Naive B cell (primary cell): ENCODE results near the gene MPND. TPM values are rescaled to one million over a fixed set of nuclear protein-coding genes. Genes with fewer than 3 reads are reported as not detected.
A peak's percentile ranks its signal among the peaks of the same experiment; 100 is the strongest.

Experiments
- ATAC-seq, 2 donors: fragments of 150-1000 bp; cut with Tn5 transposase; 2 replicates each; pipeline ENCODE4 v1.10.0; 2021; ENCODE audit warnings: low read depth in 2 of 2, mild to moderate bottlenecking in 2 of 2, moderate library complexity in 2 of 2
- DNase-seq: peaks from one replicate; pipeline ENCODE4 v3.0.0; 2022
- H3K27ac Mint-ChIP-seq, 6 donors: one replicate each; pipeline ENCODE4 v1.8.0; 2020 to 2022; ENCODE audit warnings: mild to moderate bottlenecking in 6 of 6, mixed read lengths in 6 of 6, moderate library complexity in 5 of 6, inconsistent platforms in 2 of 6
- H3K27me3 Mint-ChIP-seq, 3 donors: one replicate each; pipeline ENCODE4 v1.8.0; 2021 to 2022; ENCODE audit warnings: mixed read lengths in 3 of 3, mild to moderate bottlenecking in 1 of 3
- H3K36me3 Mint-ChIP-seq, 2 donors: one replicate each; pipeline ENCODE4 v1.8.0; 2020 to 2022; ENCODE audit warnings: mixed read lengths in 2 of 2, inconsistent platforms in 1 of 2, mild to moderate bottlenecking in 1 of 2
- H3K4me1 Mint-ChIP-seq, 3 donors: one replicate each; pipeline ENCODE4 v1.8.0; 2020 to 2022; ENCODE audit warnings: mixed read lengths in 3 of 3, inconsistent platforms in 1 of 3, mild to moderate bottlenecking in 1 of 3, moderate library complexity in 1 of 3
- H3K4me3 Mint-ChIP-seq, 8 donors: one replicate each; pipeline ENCODE4 v1.8.0; 2020 to 2022; ENCODE audit warnings: mild to moderate bottlenecking in 8 of 8, mixed read lengths in 8 of 8, moderate library complexity in 8 of 8, inconsistent platforms in 2 of 8
- H3K9me3 Mint-ChIP-seq, 7 donors: one replicate each; pipeline ENCODE4 v1.8.0; 2020 to 2022; ENCODE audit warnings: mixed read lengths in 7 of 7, mild to moderate bottlenecking in 5 of 7, inconsistent platforms in 2 of 7, moderate library complexity in 1 of 7
- polyA plus RNA-seq, 6 donors: library from polyadenylated mRNA; unstranded; fragments of 300-500 nt; fragmentation: Illumina TruSeq; gene quantifications; one replicate each; pipeline ENCODE4 v1.2.3, GENCODE V29; 2021; ENCODE audit warnings: low read depth in 6 of 6

Gene MPND
- polyA plus RNA-seq, 6 donors from 2014 or later = 4.6 to 6.3 (median 5.4) TPM

DNA sequence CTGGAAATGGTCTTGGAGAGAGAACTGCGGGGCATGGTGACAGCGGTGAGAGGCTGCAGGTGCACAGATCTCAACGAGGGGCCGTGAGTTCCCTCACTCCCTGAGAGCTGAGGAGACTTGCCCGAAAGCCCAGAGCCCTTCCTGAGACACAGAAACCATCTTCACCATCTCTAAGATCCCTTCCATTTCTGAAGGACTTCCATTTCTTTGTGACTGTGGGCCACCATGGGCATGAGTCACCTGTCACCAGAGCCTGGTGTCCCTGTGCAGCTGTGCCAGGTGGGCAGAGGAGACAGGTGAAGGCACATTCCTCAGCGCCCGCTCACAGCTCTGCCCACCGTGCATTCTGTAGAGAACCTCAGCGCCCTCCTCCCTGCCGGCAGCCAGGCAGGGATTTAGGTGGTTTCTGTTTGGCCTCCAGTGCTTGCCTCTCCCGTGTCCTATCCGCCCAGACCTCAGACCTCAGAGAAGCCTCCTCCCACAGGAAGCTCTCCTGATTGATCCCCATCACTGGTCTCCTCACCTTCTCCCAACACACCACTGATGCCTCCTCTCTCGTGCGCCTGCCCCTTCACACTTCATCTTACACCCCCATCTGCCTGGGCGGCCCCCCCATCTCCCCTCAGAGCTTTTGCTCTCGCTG, 32.8 kb downstream of the MPND start:
- Mint-ChIP-seq H3K4me1 (peaks cover 56 to 85% (median 81%) of the 10 kb centered on the region in 3 donors), H3K27ac (peak overlapping the region; percentile 44 to 97 (median 88)), H3K27me3 (no peaks in the 10 kb centered on the region), H3K36me3 (no peaks in the 10 kb centered on the region), H3K4me3 (peak overlapping the region; percentile 74 to 89 (median 84)), H3K9me3 (no peaks in the 10 kb centered on the region)
- ATAC-seq (no peak), DNase-seq (no peak)

DNA sequence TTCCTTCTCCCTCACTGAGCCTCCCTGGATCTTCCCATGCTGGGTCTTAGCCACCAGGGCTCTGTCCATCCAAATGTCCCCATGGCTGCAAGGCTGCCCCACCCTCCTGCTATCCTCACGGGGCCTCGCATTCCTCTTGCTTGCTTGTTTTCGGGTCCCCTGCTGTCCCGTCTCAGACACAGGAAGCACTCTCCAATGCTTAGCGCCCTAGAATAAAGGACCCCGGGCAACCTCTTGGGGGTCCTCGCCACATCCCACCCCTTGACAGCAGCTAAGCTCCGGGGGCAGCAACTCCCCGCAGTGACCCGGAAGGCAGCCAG, 33.3 kb downstream of the MPND start:
- Mint-ChIP-seq H3K36me3 (no peaks in the 10 kb centered on the region), H3K4me3 (peak overlapping the region; percentile 61 to 87 (median 82))
- no peak for ATAC-seq

DNA sequence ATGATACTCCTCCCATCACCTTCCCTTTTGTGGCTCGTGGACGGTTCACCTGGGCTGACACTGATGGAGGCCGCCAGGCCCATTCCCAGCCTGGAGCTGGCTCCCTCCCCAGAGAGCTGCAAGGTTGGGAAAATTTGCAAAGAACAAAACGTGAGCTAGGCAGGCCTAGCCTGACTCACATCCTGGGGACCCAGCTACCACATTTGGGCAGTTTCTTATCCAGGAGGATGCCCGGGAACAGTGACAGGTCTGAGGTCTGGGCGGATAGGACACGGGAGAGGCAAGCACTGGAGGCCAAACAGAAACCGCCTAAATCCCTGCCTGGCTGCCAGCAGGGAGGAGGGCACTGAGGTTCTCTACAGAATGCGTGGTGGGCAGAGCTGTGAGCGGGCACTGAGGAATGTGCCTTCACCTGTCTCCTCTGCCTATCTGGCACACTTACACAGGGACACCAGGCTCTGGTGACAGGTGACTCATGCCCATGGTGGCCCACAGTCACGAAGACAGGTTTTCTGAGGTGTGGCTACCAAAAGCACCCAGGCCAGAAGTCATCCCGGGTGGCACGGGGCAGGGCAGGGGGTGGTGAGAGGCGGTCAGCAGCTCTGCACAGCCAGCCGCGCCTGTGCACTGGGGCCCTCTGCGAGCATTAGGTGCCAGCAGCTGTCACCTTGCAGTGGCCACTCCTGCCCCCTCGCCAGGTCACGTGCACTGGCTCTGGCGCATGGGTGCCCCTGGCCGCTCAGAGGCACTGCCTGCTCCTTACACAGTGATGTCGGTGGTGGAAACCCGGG, 33.8 kb downstream of the MPND start:
- DNase-seq (no peak), ATAC-seq (no peak)
- Mint-ChIP-seq H3K4me3 (peak overlapping the region in 4 of 8 donors; percentile 77 to 87 (median 84)), H3K27ac (peak overlapping the region in 5 of 6 donors; percentile 28 to 88 (median 75)), H3K9me3 (no peaks in the 10 kb centered on the region), H3K27me3 (no peaks in the 10 kb centered on the region), H3K36me3 (no peaks in the 10 kb centered on the region), H3K4me1 (peaks cover 59 to 85% (median 81%) of the 10 kb centered on the region in 3 donors)

More for the DNA sequence above, 33.3 kb downstream of the MPND start:
- Mint-ChIP-seq H3K27ac (peak overlapping the region in 5 of 6 donors; percentile 8 to 97 (median 86)), H3K27me3 (no peaks in the 10 kb centered on the region), H3K4me1 (peaks cover 61 to 85% (median 82%) of the 10 kb centered on the region in 3 donors), H3K9me3 (no peaks in the 10 kb centered on the region)
- no peak for DNase-seq

DNA sequence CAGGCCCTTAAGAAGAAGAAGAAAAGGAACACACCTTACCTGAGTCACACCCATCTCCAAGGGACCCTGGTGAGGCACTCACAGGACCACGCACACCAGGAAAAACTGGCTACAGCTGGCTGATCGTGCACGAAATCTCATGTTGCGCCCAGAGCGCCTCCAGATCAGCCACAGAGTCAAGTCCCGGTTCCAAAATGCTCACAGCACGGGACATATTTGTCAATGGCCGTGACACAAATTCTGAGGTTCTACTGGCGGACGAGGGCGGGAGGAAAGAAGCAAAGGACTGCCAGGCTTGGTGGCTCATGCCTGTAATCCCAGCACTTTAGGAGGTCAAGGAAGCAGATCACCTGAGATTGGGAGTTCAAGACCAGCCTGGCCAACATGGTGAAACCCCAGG, 35.5 kb downstream of the MPND start:
- Mint-ChIP-seq H3K27ac (peak overlapping the region in 5 of 6 donors; percentile 19 to 98 (median 94)), H3K36me3 (no peaks in the 10 kb centered on the region), H3K4me3 (peak overlapping the region; percentile 62 to 92 (median 76)), H3K4me1 (peaks cover 53 to 82% (median 69%) of the 10 kb centered on the region in 3 donors), H3K9me3 (no peaks in the 10 kb centered on the region), H3K27me3 (no peaks in the 10 kb centered on the region)
- DNase-seq (no peak), ATAC-seq (no peak)

DNA sequence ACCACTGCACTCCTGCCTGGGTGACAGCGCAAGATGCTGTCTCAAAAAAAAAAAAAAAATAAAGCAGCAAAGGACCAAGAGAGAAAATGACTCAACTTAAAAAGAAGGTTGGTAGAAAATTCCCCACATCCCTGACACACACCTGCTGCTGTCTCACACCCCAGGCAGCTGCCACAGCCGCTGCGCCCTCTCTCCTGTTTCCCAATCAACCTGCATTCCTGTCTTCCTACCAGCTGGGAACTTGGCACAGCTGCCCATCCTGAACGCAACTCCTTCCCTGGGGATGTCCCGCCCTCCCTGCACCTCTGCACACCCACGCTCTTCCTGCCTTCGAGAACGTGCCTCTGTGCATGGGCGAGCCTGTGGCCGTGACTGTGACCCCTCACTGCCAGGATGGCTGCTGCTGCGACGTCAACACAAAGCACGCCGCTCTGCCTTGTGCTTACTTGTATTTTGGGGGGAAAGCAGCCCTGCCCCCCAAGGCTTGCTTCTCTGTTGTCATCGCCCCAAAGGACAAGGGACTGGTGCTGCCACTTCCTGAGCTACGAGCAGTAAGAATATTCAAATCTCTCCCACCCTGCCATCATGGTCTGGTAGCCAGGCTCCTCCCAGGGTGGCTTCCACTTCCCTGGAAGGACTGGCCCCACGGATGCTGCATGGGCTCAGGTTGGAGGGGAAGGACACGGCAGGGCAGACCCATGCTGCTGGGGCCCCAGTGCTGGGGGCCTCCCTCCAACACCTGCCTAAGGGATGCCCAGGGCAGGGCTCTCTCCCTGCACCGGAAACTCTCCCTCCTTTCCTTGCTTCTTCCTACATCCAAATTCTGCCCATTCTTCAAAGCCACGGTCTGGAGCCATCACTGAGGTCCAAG, 36.3 kb downstream of the MPND start:
- Mint-ChIP-seq H3K36me3 (no peaks in the 10 kb centered on the region), H3K9me3 (no peaks in the 10 kb centered on the region), H3K27me3 (no peaks in the 10 kb centered on the region), H3K4me3 (peak overlapping the region; percentile 73 to 92 (median 86)), H3K4me1 (peaks cover 51 to 78% (median 65%) of the 10 kb centered on the region in 3 donors), H3K27ac (peak overlapping the region; percentile 93 to 98 (median 95))
- DNase-seq (peak; percentile 67), ATAC-seq (peak; percentile 50 to 60)

DNA sequence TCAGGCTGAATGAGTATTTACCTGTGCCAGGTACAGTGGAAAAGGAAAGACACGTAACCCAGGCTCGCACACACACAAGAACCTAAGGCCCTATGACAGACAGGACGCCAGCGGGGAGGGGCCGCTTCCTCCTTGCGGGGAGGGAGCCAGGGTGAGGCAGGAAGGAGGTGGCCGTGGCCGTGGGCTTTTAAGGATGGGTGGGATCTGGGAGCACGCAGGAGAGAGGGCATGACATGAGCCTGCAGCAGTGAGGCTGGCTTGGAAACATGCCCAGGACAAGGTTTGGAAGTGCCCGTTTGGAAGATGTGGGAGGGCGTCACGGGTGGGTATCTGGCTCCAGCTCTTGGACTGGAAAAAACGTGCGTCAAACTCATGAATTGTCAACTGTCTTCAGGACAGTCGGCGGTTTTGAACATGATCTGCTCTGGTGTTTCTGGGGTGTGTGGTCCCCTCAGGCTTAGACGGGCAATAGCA, 36.9 kb downstream of the MPND start:
- peaks cover 50 to 75% (median 60%) of the 10 kb centered on the region in 3 donors for H3K4me1 Mint-ChIP-seq
- H3K27ac Mint-ChIP-seq = peak overlapping the region; percentile 93 to 98 (median 95)
- no peaks in the 10 kb centered on the region for H3K36me3 Mint-ChIP-seq
- ATAC-seq (peak; percentile 57 to 59), DNase-seq (peak; percentile 58)
- no peaks in the 10 kb centered on the region for H3K27me3 Mint-ChIP-seq
- peak overlapping the region; percentile 73 to 92 (median 86) for H3K4me3 Mint-ChIP-seq
- no peaks in the 10 kb centered on the region for H3K9me3 Mint-ChIP-seq

DNA sequence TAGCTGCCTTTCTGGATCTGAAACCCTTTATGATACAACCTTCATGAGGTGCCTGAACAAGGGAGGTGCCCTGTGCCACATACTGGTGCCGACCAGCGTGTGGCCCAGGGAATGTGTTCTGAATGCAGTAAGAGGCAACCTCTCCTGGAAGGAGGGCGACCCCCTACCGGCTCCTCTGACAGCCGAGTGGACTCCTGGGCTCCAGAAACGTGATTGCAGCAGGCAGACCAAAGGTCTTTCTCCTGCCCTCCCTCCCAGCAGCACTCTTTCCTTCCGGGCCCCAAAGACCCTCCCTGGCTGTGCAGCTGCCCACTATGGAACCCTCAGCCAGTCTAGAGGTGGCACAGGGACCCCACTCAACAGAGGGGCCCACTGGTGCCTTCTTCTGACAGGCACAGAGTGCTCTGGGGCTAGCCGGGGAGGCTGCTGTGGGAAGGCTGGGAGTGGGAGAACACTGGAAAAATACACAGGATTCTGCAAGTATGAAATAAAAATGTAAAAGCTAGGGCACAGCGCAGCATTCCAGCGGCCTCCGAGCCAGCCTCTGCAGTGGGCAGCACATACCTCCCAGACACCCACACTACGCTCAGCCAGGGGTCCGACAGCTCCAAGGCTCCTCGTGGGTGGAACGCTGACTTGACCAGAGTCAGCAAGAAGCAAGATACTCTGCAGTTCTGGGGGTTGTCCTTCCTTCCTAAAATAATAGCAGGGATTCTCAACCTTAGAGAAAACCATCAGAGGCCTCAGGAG, 42.1 kb downstream of the MPND start:
- no peak for DNase-seq
- no peak for ATAC-seq
- Mint-ChIP-seq H3K4me1 (peaks cover 29 to 48% (median 38%) of the 10 kb centered on the region in 3 donors), H3K27me3 (no peaks in the 10 kb centered on the region), H3K27ac (peak overlapping the region in 1 of 6 donors; percentile 2), H3K9me3 (no peaks in the 10 kb centered on the region), H3K36me3 (peaks cover 0 to 7% of the 10 kb centered on the region in 2 donors), H3K4me3 (no peak overlapping the region)

DNA sequence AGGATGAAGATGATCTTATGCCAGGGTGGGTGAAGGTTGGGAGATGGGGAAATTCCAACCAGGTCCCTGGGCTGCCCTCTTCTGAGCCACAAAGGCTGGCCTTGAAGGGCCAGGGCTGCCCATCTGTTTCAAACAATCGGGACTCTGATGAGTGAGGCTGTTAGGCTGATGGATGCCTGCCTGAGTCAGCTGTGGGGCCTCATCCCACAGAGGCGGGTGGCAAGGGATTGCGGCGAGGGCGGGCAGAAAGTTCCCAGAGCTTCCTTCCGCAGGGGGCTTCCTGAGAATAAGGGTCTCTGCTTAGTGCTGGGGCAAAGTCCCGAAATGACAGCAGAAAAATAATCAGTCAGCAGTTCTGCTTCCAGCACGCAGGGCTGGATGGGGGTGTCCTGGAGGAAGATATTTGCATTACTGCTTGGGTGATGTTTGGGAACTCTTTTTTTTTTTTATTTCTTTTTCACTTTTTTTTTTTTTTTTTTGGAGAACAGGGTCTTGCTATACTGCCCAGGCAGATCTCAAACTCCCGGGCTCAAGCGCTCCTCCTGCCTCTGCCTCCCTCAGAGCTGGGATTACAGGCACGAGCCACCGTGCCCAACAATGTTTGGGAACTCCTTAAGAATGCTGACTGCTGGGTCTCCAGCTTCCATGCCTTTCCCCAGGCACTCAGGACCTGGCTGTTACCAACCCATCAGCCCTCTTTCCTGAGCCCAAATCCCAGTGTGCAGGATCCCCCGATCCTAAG, 42.9 kb downstream of the MPND start:
- Mint-ChIP-seq H3K4me3 (no peak overlapping the region), H3K9me3 (no peaks in the 10 kb centered on the region), H3K36me3 (peaks cover 0 to 7% of the 10 kb centered on the region in 2 donors), H3K27ac (peak overlapping the region in 2 of 6 donors; percentile 2 to 54), H3K4me1 (peaks cover 22 to 45% (median 36%) of the 10 kb centered on the region in 3 donors), H3K27me3 (no peaks in the 10 kb centered on the region)
- ATAC-seq = no peak
- DNase-seq = no peak

DNA sequence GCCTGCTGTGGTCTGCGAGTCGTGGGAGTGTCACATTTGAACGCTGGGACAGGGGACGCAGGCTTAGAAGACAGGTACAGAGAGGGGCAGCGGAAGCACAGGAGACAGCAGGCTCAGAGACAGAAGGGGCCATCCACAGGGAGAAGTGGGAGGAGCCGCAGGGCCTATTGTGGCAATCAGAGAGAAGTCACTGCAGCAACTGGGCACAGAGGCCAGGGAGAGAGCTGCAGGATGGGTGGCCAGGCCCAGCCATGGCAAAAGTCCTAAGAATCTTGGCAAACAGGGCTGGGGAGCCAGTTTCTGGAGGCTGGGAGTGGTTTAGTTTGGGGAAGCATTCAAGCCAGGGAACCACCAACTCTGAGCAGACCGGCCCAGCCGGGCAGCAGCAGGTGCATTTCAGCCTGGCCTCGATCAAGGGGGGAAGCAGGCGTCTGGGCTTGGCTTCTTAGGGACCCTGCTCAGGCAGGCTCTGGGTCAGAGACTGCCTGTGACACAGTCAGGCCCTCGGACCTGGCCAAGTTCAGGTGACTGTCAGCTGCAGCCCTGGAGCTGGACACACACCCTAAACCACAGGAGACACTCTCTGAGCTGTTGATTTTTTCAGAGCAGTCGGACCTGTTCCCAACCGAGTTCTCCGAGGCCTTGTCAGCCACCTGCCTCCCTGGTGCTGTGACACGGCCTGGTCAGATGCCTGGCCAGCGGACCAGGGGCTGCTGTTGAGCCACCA, 45.1 kb downstream of the MPND start:
- peak overlapping the region in 1 of 8 donors; percentile 75 for H3K4me3 Mint-ChIP-seq
- no peaks in the 10 kb centered on the region for H3K9me3 Mint-ChIP-seq
- H3K36me3 Mint-ChIP-seq = peaks cover 0 to 7% of the 10 kb centered on the region in 2 donors
- H3K27ac Mint-ChIP-seq = peak overlapping the region in 2 of 6 donors; percentile 47 to 86
- no peaks in the 10 kb centered on the region for H3K27me3 Mint-ChIP-seq
- peaks cover 14 to 44% (median 43%) of the 10 kb centered on the region in 3 donors for H3K4me1 Mint-ChIP-seq
- no peak for ATAC-seq
- no peak for DNase-seq

DNA sequence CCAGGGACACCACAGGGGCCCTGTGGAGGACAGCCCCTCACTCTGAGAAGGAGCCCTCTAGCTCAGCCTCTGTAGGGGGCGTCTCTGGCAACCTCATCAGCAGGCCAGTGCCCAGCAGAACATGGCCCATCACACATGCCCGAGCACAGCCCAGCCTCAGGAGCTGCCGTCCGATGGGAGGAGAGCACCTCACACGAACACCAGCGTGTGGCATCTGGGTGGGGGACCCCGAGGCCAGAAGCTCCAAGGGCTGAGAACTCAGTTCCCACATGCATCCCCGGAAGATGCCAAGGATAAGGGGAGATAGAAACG, 45.7 kb downstream of the MPND start:
- no peak overlapping the region for H3K27ac Mint-ChIP-seq

DNA sequence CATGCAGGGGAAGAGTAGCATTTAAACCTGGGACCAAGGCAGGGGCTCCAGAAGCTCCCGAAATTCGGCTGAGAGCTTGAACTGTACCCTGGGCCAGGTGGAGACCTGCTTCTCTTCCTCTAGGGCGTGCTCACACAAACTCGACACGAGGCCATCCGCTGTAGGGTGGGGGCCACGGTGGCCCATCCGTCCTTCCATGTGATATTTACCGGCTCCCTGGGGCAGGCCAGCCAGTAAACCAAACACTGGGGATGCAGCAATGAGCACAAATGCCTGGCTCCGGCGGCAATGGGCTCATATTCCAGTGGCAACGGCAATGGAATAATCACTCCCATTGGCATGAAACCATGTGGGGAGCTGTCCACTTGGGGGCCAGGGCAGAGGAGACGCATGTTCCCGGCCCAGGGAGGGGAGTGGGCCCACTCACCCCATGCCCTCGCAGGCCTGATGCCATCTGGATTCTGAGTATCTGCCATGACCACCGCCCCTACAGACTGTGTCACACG, 46.2 kb downstream of the MPND start:
- H3K4me1 Mint-ChIP-seq = peaks cover 19 to 52% (median 50%) of the 10 kb centered on the region in 3 donors
- peaks cover 0 to 7% of the 10 kb centered on the region in 2 donors for H3K36me3 Mint-ChIP-seq

More for the DNA sequence above, 45.7 kb downstream of the MPND start:
- Mint-ChIP-seq H3K9me3 (no peaks in the 10 kb centered on the region), H3K36me3 (peaks cover 0 to 7% of the 10 kb centered on the region in 2 donors), H3K4me3 (no peak overlapping the region), H3K4me1 (peaks cover 17 to 46% (median 45%) of the 10 kb centered on the region in 3 donors), H3K27me3 (no peaks in the 10 kb centered on the region)
- ATAC-seq (no peak), DNase-seq (no peak)

More for the DNA sequence above, 46.2 kb downstream of the MPND start:
- DNase-seq (no peak), ATAC-seq (no peak)
- H3K27ac Mint-ChIP-seq = peak overlapping the region in 1 of 6 donors; percentile 43
- no peak overlapping the region for H3K4me3 Mint-ChIP-seq
- no peaks in the 10 kb centered on the region for H3K27me3 Mint-ChIP-seq
- no peaks in the 10 kb centered on the region for H3K9me3 Mint-ChIP-seq
